ENCODE measurements around the gene MYH7B.

MYH7B gene

GRCh38 chr20:34965051-34965450 lies 9.4 kb downstream of the MYH7B start:
- no peak overlapping the region for H3K4me2 ChIP-seq (ENCODE audit: low read length)
- H3K4me1 ChIP-seq (ENCODE audit: control insufficient read depth, insufficient read depth, low read length), result no peaks in the 10 kb centered on the region
- H3K9ac ChIP-seq (ENCODE audit: low read depth, low read length), result no peak overlapping the region
- H3K9me3 ChIP-seq (replicated peaks; ENCODE audit: low read length), result no peaks in the 10 kb centered on the region
- no peaks in the 10 kb centered on the region for H3K27me3 ChIP-seq (ENCODE audit: control insufficient read depth, insufficient read depth, low read length)
- no peak overlapping the region for H3K4me3 ChIP-seq (ENCODE audit: low read length)
- no peaks in the 10 kb centered on the region for H3K36me3 ChIP-seq (ENCODE audit: insufficient read depth, low read length)

GRCh38 chr20:34967421-34967820 lies 11.8 kb downstream of the MYH7B start:
- H3K9ac ChIP-seq (ENCODE audit: low read depth, low read length), result no peak overlapping the region
- H3K36me3 ChIP-seq (ENCODE audit: insufficient read depth, low read length), result no peaks in the 10 kb centered on the region
- no peak overlapping the region for H3K4me2 ChIP-seq (ENCODE audit: low read length)
- H3K4me1 ChIP-seq (ENCODE audit: control insufficient read depth, insufficient read depth, low read length), result no peaks in the 10 kb centered on the region
- no peak overlapping the region for H3K4me3 ChIP-seq (ENCODE audit: low read length)
- H3K9me3 ChIP-seq (replicated peaks; ENCODE audit: low read length), result no peaks in the 10 kb centered on the region
- peaks cover 8% of the 10 kb centered on the region for H3K27me3 ChIP-seq (ENCODE audit: control insufficient read depth, insufficient read depth, low read length)

GRCh38 chr20:34968042-34968775 lies 12.5 kb downstream of the MYH7B start:
- Histone ChIP-seq H3K9ac (ENCODE audit: low read depth, low read length) (no peak overlapping the region), H3K9me3 (replicated peaks; ENCODE audit: low read length) (no peaks in the 10 kb centered on the region), H3K4me3 (ENCODE audit: low read length) (no peak overlapping the region), H3K27me3 (ENCODE audit: control insufficient read depth, insufficient read depth, low read length) (peaks cover 9% of the 10 kb centered on the region), H3K36me3 (ENCODE audit: insufficient read depth, low read length) (no peaks in the 10 kb centered on the region), H3K4me2 (ENCODE audit: low read length) (no peak overlapping the region), H3K4me1 (ENCODE audit: control insufficient read depth, insufficient read depth, low read length) (no peaks in the 10 kb centered on the region)

GRCh38 chr20:34970193-34970840 lies 14.6 kb downstream of the MYH7B start:
- Histone ChIP-seq H3K4me1 (ENCODE audit: control insufficient read depth, insufficient read depth, low read length) (no peaks in the 10 kb centered on the region), H3K4me2 (ENCODE audit: low read length) (no peak overlapping the region), H3K9ac (ENCODE audit: low read depth, low read length) (no peak overlapping the region), H3K36me3 (ENCODE audit: insufficient read depth, low read length) (no peaks in the 10 kb centered on the region), H3K9me3 (replicated peaks; ENCODE audit: low read length) (no peaks in the 10 kb centered on the region), H3K27me3 (ENCODE audit: control insufficient read depth, insufficient read depth, low read length) (peaks cover 18% of the 10 kb centered on the region), H3K4me3 (ENCODE audit: low read length) (no peak overlapping the region)

DNA sequence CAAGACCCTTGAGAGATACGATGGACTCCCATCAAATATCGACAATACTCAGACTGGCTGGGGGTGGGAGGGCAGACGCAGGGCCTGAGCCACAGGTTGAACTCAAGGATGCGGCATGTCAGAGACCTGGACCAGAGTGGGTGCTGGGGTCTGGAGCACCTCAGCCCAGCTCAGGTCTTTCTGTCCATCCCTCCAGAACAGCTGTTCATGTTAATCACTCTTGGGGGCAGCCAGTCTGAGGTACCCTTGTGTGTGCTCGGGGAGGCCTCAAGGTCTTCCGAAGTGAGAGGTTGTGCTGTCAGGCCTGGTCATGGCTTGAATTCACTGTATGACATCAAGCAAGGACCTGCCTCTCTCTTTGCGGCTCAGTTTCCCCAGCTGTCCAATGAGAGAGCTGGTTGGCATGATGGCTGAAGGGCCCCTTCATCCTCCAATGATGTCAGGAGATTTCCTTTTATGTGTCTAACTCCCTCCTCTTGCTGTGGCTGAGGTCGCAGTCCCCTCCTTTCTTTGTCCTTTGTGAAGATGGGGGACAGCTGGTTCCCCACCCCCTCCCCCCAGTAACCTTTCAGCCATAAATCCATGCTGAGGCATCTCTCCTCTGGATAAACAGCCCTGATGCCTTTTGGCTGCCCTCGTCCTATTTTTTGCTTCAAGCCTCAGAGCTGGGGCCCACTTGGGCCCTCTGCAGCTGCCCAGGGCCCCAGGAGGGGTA lies 15.3 kb downstream of the MYH7B start:
- Histone ChIP-seq H3K4me3 (ENCODE audit: low read length) (no peak overlapping the region), H3K9ac (ENCODE audit: low read depth, low read length) (no peak overlapping the region), H3K4me2 (ENCODE audit: low read length) (no peak overlapping the region), H3K27me3 (ENCODE audit: control insufficient read depth, insufficient read depth, low read length) (peaks cover 21% of the 10 kb centered on the region), H3K4me1 (ENCODE audit: control insufficient read depth, insufficient read depth, low read length) (no peaks in the 10 kb centered on the region), H3K36me3 (ENCODE audit: insufficient read depth, low read length) (no peaks in the 10 kb centered on the region), H3K9me3 (replicated peaks; ENCODE audit: low read length) (no peaks in the 10 kb centered on the region)

- no peaks in the 10 kb centered on the region for H3K4me1 ChIP-seq (ENCODE audit: control insufficient read depth, insufficient read depth, low read length)
- no peak overlapping the region for H3K4me2 ChIP-seq (ENCODE audit: low read length)
- H3K36me3 ChIP-seq (ENCODE audit: insufficient read depth, low read length), result no peaks in the 10 kb centered on the region
- no peaks in the 10 kb centered on the region for H3K9me3 ChIP-seq (replicated peaks; ENCODE audit: low read length)
- H3K4me3 ChIP-seq (ENCODE audit: low read length), result no peak overlapping the region
- peaks cover 28% of the 10 kb centered on the region for H3K27me3 ChIP-seq (ENCODE audit: control insufficient read depth, insufficient read depth, low read length)
- H3K9ac ChIP-seq (ENCODE audit: low read depth, low read length), result no peak overlapping the region
Observed at GRCh38 chr20:34971561-34972235, 16.0 kb downstream of the MYH7B start.

DNA sequence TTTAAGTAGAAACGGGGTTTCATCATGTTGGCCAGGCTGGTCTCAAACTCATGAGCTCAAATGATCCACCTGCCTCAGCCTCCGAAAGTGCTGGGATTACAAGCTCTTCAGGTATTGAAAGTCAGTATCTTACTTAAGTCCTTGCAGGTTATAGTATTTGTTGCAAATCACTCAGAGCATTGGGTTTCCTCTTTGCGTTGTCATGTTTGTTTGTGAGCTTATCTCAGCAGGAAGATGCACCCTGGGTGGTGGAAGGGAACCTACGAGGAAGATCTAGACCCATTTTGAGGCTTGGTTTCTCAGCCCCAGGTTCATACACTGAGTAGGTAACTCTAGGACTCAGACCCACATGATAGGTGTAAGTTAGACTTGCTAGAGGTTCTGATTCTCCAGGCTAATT lies 18.6 kb downstream of the MYH7B start:
- Histone ChIP-seq H3K4me3 (ENCODE audit: low read length) (no peak overlapping the region), H3K9me3 (replicated peaks; ENCODE audit: low read length) (no peaks in the 10 kb centered on the region), H3K4me2 (ENCODE audit: low read length) (no peak overlapping the region), H3K27me3 (ENCODE audit: control insufficient read depth, insufficient read depth, low read length) (peaks cover 33% of the 10 kb centered on the region), H3K9ac (ENCODE audit: low read depth, low read length) (no peak overlapping the region), H3K4me1 (ENCODE audit: control insufficient read depth, insufficient read depth, low read length) (no peaks in the 10 kb centered on the region), H3K36me3 (ENCODE audit: insufficient read depth, low read length) (no peaks in the 10 kb centered on the region)

- Histone ChIP-seq H3K4me1 (ENCODE audit: control insufficient read depth, insufficient read depth, low read length) (no peaks in the 10 kb centered on the region), H3K9ac (ENCODE audit: low read depth, low read length) (no peak overlapping the region), H3K4me2 (ENCODE audit: low read length) (no peak overlapping the region), H3K27me3 (ENCODE audit: control insufficient read depth, insufficient read depth, low read length) (peaks cover 33% of the 10 kb centered on the region), H3K36me3 (ENCODE audit: insufficient read depth, low read length) (no peaks in the 10 kb centered on the region), H3K9me3 (replicated peaks; ENCODE audit: low read length) (no peaks in the 10 kb centered on the region), H3K4me3 (ENCODE audit: low read length) (no peak overlapping the region)
Observed at GRCh38 chr20:34976286-34976685, 20.6 kb downstream of the MYH7B start.

GRCh38 chr20:34977365-34978091 lies 21.9 kb downstream of the MYH7B start:
- Histone ChIP-seq H3K9ac (ENCODE audit: low read depth, low read length) (no peak overlapping the region), H3K4me1 (ENCODE audit: control insufficient read depth, insufficient read depth, low read length) (no peaks in the 10 kb centered on the region), H3K4me2 (ENCODE audit: low read length) (no peak overlapping the region), H3K9me3 (replicated peaks; ENCODE audit: low read length) (no peaks in the 10 kb centered on the region), H3K27me3 (ENCODE audit: control insufficient read depth, insufficient read depth, low read length) (peaks cover 24% of the 10 kb centered on the region), H3K4me3 (ENCODE audit: low read length) (no peak overlapping the region), H3K36me3 (ENCODE audit: insufficient read depth, low read length) (no peaks in the 10 kb centered on the region)

DNA sequence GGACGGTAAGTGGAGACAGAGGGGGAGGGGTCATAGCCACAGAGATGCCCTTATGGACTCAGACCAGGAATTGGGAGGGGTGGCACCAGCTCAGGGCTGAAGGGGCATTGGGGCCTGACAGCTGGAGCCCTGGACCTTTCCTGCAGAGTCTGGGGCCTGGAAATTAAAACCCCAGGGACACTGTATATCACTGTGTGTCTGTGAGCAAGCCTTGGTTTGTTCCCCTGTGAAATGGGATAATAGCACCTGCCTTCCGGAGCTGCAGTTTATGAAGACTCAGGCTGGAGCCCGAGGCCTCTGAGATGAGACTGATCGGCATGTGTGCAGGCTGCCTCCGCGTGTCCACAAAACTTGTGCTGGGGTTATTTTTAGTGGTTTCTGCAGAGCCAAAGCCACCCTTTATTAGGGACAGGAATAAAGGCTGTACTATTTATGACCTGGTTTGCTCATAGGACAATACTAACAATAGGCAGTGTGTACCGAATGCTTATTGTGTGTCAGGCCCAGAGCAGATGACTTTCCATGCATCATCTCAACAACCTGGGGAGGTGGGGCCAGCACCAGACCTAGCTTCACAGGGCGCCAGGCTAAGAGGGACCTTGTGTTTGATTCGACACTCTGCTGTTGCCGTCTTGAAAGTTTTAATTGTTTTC lies 22.6 kb downstream of the MYH7B start:
- no peaks in the 10 kb centered on the region for H3K36me3 ChIP-seq (ENCODE audit: insufficient read depth, low read length)
- peaks cover 27% of the 10 kb centered on the region for H3K27me3 ChIP-seq (ENCODE audit: control insufficient read depth, insufficient read depth, low read length)
- no peaks in the 10 kb centered on the region for H3K9me3 ChIP-seq (replicated peaks; ENCODE audit: low read length)
- H3K9ac ChIP-seq (ENCODE audit: low read depth, low read length), result no peak overlapping the region
- H3K4me3 ChIP-seq (ENCODE audit: low read length), result no peak overlapping the region
- no peak overlapping the region for H3K4me2 ChIP-seq (ENCODE audit: low read length)
- no peaks in the 10 kb centered on the region for H3K4me1 ChIP-seq (ENCODE audit: control insufficient read depth, insufficient read depth, low read length)

All from skeletal muscle satellite cell (primary cell).